ENCODE measurements around the gene PRKN.

DNA sequence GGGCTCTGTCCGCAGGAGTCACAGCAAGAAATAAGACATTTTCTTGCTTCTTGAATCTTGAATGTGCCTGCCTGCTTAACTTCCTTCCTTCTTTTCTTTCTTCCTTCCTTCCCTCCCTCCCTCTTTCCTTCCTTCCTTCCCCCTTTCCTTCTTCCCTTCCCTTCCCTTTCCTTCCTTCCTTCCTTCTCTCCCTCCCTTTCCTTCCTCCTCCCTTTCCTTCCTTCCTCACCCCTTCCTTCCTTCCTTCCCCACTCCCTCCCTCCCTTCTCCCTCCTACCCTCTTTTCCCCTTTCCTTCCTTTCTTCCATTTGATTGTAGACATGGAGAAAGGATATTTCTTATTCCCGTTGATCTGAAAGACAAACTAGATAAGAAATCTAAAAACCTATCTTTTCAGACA lies 1016.9 kb downstream of the PRKN start:
- TF ChIP-seq EZH2 (IDR thresholded peaks at IDR 0.05; ENCODE audit: insufficient read depth, poor library complexity, severe bottlenecking) (no peak), EZH2phosphoT487 (IDR thresholded peaks at IDR 0.05; ENCODE audit: insufficient read depth, low read depth) (no peak)
